Measurements from ENCODE around the gene OSBPL6. TPM values are rescaled to one million over a fixed set of nuclear protein-coding genes. Genes with fewer than 3 reads are reported as not detected.

OSBPL6 gene
- total RNA-seq, 4 donors from 2014 or later, result 11.6 to 51.1 (median 40.7) TPM

GRCh38 chr2:178385595-178386148, 191.4 kb downstream of the OSBPL6 start:
- Histone ChIP-seq H3K36me3 (peaks cover 0 to 65% of the 10 kb centered on the region in 2 donors), H3K4me1 (no peaks in the 10 kb centered on the region), H3K27me3 (no peaks in the 10 kb centered on the region), H3K9me3 (no peaks in the 10 kb centered on the region), H3K27ac (no peak overlapping the region), H3K4me3 (no peak overlapping the region)
- intact Hi-C loops (cut with DNase I; ENCODE audit: low total_unique reads) (no loop called here), in situ Hi-C loops (cut with MboI; ENCODE audit: low sequenced_read_pairs in 4 of 4) (no loop called here)
- DNase-seq, result no peak
- TF ChIP-seq CTCF (IDR thresholded peaks at IDR 0.05 in 4 of 5, conservative IDR thresholded peaks at IDR 0.05 in 1 of 5) (no peak), POLR2A (IDR thresholded peaks at IDR 0.05) (no peak)
- ATAC-seq, result no peak

GRCh38 chr2:178386986-178387597, 192.8 kb downstream of the OSBPL6 start:
- Histone ChIP-seq H3K27ac (no peak overlapping the region), H3K4me3 (no peak overlapping the region), H3K4me1 (no peaks in the 10 kb centered on the region), H3K9me3 (no peaks in the 10 kb centered on the region), H3K36me3 (peaks cover 0 to 65% of the 10 kb centered on the region in 2 donors), H3K27me3 (no peaks in the 10 kb centered on the region)
- ATAC-seq, result no peak
- intact Hi-C loops (cut with DNase I; ENCODE audit: low total_unique reads) (no loop called here), in situ Hi-C loops (cut with MboI; ENCODE audit: low sequenced_read_pairs in 4 of 4) (no loop called here)
- DNase-seq, result no peak
- TF ChIP-seq POLR2A (IDR thresholded peaks at IDR 0.05) (no peak), CTCF (IDR thresholded peaks at IDR 0.05 in 4 of 5, conservative IDR thresholded peaks at IDR 0.05 in 1 of 5) (no peak)

- intact Hi-C loops (cut with DNase I; ENCODE audit: low total_unique reads) (no loop called here), in situ Hi-C loops (cut with MboI; ENCODE audit: low sequenced_read_pairs in 4 of 4) (no loop called here)
- ATAC-seq (no peak), DNase-seq (no peak)
- Histone ChIP-seq H3K4me3 (no peak overlapping the region), H3K27me3 (no peaks in the 10 kb centered on the region), H3K9me3 (no peaks in the 10 kb centered on the region), H3K36me3 (peaks cover 0 to 59% of the 10 kb centered on the region in 2 donors), H3K27ac (no peak overlapping the region), H3K4me1 (no peaks in the 10 kb centered on the region)
- TF ChIP-seq CTCF (IDR thresholded peaks at IDR 0.05 in 4 of 5, conservative IDR thresholded peaks at IDR 0.05 in 1 of 5), result no peak
- no peak for TF ChIP-seq POLR2A (IDR thresholded peaks at IDR 0.05)
These were observed 194.0 kb downstream of the OSBPL6 start for GRCh38 chr2:178388287-178388686.

GRCh38 chr2:178391701-178392100, 197.4 kb downstream of the OSBPL6 start:
- Histone ChIP-seq H3K36me3 (peaks cover 0 to 47% of the 10 kb centered on the region in 2 donors), H3K4me3 (no peak overlapping the region), H3K9me3 (no peaks in the 10 kb centered on the region), H3K27me3 (no peaks in the 10 kb centered on the region), H3K27ac (no peak overlapping the region), H3K4me1 (no peaks in the 10 kb centered on the region)
- DNase-seq, result no peak
- intact Hi-C loops (cut with DNase I; ENCODE audit: low total_unique reads) (no loop called here), in situ Hi-C loops (cut with MboI; ENCODE audit: low sequenced_read_pairs in 4 of 4) (loop anchor here in 2 of 4 donors (10.0 kb wide), 1 partner anchor 257 kb away; no protein-coding TSS in a partner anchor)
- no peak for ATAC-seq
- TF ChIP-seq CTCF (IDR thresholded peaks at IDR 0.05 in 4 of 5, conservative IDR thresholded peaks at IDR 0.05 in 1 of 5) (no peak), POLR2A (IDR thresholded peaks at IDR 0.05) (no peak)

All from gastrocnemius medialis (tissue), 4 donors.